Endothelial cell of coronary artery (primary cell): ENCODE results near the gene MFAP4. TPM values are rescaled to one million over a fixed set of nuclear protein-coding genes. Genes with fewer than 3 reads are reported as not detected.

Experiments used
- total RNA-seq: library from RNA; depleted of rRNA; stranded (reverse); fragments of >200 nt; gene quantifications from 2 replicates; pipeline ENCODE4 v1.2.3, GENCODE V29; 2014

The MFAP4 gene
- 0.09 TPM in 1 of 2 replicates, not detected in the other for total RNA-seq

GRCh38 chr17:19386974-19387920 lies at the start of gene MFAP4:
MFAP4 (minus strand) TSS chr17:19387190; CDS start chr17:19387155, 35 bp downstream.

GRCh38 chr17:19410875-19411620 lies 24.1 kb upstream of the MFAP4 start, which contains the start of gene RNF112:
RNF112 (plus strand) TSS chr17:19411232; CDS start chr17:19411409, 177 bp downstream.

GRCh38 chr17:19378416-19379360 lies 8.3 kb downstream of the MFAP4 start, which contains the start of gene MAPK7:
MAPK7 (plus strand) TSS chr17:19378498; CDS start chr17:19378901, 403 bp downstream.

GRCh38 chr17:19362277-19363113 lies 24.5 kb downstream of the MFAP4 start, which contains the start of gene B9D1:
B9D1 (minus strand) TSS chr17:19362723; CDS start chr17:19362569, 154 bp downstream.

Other genes with a start within 250 kb of the MFAP4 start
- gene EPN2, start 149.8 kb downstream of the MFAP4 start, total RNA-seq: 24.7 and 44.5 TPM in 2 replicates
- 18.4 and 32.7 TPM in 2 replicates for gene B9D1, start 24.5 kb downstream of the MFAP4 start, total RNA-seq
- 10.1 and 12.8 TPM in 2 replicates for gene MAPK7, start 8.7 kb downstream of the MFAP4 start, total RNA-seq
- gene RNF112, start 24.0 kb upstream of the MFAP4 start, total RNA-seq: 0.19 TPM in 1 of 2 replicates, not detected in the other
- gene SLC47A1, start 146.7 kb upstream of the MFAP4 start, total RNA-seq: 3.4 and 4.1 TPM in 2 replicates